GM11168 (cell line): ENCODE data around the gene RPTOR.
"Not testable (repeated sequence)": the region's sequence is repeated elsewhere in the genome, so short reads cannot be mapped to it uniquely, and the experiment has no call there.

Experiments used
- in situ Hi-C: fragments of 300-500 bp; cut with MboI; formaldehyde crosslinking; loops from one replicate; pipeline ENCODE4 v1.12.0; 2022; ENCODE audit warnings: low sequenced_read_pairs; ENCODE audit not compliant: unreplicated experiment

Gene RPTOR

DNA sequence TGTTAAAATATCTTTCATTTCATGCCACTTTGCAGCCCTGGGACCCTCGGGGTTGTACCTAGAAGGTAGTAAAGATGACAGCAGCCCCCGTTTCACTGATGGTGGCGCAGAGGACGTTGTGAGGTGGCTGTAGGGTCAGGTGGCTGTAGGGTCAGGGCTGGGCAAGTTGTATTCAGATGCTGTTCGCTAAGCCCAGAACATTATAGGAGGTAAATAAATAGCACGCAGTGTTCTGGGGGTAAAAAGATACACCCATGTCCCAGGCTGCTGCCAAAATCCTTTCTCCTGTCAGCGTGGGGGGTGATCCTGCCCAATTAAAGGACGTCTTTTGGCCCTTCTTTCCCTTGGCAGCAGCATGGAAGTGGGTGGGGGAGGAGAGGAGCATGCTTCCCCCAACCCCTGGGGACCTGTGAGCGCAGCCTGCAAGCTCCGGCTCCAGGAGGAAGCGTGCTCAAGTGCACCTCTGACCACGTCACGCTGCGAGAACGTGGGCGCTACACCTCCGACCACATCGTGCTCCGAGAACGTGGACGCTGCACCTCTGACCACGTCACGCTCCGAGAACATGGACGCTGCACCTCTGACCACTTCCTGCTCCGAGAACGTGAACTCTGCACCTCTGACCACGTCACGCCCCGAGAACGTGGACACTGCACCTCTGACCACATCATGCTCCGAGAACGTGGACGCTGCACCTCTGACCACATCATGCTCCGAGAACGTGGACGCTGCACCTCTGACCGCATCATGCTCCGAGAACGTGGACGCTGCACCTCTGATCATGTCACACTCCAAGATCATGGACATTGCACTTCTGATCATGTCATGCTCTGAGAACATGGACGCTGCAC is 182.1 kb downstream of the RPTOR start:
- in situ Hi-C loops: no loop called here

DNA sequence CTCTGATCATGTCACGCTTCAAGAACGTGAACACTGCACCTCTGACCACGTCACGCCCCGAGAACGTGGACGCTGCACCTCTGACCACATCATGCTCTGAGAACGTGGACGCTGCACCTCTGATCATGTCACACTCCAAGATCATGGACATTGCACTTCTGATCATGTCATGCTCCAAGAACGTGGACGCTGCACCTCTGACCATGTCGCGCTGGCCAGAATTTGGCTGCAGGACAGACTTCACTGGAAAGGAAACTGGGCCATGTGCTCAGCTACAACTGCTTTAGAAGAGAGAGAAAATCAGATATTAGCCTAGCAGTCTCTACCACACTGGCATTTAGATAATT is 182.7 kb downstream of the RPTOR start:
- in situ Hi-C loops: no loop called here

DNA sequence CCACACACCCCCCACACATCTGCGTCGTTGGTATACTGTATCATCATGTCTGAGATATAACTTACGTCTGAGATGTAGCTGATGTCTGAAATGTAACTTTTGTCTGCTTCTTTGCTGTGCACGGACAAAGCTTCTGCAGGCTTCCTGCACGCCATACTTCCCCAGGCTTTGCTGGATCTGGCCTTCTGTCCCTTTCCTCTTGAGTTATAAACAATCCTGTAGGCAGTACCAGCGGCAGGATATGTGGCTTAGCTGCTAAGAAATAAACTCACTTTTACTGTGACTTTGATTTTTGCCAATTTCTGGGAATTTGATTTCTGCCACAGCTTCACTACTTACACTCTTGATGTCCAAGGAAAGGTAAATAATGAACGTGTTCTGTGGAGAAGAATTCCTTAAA is 184.4 kb downstream of the RPTOR start:
- in situ Hi-C loops: no loop called here

DNA sequence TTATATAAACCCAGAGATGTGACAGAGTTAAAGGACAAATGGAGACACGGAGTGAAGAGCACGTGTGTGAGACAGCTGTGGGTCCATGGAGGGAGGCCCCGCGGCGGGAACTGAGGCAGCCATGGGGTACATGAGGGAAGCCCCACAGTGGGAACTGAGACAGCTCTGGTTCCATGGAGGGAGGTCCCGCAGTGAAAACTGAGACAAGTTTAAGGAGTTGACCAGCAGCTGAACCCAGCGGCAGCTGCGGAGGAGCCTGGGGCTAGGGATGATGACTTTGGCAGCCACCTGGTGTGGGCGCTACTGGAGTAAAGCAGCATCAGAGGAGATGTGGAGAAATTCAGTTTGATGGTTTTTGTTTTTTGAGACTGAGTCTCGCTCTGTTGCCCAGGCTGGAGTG is 185.1 kb downstream of the RPTOR start:
- in situ Hi-C loops: no loop called here

DNA sequence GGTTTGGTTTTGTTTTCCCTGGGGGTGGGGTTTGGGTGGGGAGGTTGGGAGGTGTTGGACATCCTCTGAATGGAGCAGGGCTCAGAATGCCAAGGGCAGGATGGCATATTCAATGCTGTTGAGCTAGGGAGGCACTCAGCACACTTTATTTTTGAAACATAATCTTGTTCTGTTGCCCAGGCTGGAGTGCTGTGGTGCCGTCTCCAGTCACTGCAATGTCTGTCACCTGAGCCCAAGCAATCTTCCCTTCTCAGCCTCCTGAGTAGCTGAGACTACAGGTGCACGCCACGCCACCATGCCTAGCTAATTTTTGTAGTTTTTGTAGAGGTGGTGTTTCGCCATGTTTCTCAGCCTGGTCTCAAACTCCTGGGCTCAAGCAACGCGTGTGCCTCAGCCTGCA is 186.1 kb downstream of the RPTOR start:
- in situ Hi-C loops: no loop called here

DNA sequence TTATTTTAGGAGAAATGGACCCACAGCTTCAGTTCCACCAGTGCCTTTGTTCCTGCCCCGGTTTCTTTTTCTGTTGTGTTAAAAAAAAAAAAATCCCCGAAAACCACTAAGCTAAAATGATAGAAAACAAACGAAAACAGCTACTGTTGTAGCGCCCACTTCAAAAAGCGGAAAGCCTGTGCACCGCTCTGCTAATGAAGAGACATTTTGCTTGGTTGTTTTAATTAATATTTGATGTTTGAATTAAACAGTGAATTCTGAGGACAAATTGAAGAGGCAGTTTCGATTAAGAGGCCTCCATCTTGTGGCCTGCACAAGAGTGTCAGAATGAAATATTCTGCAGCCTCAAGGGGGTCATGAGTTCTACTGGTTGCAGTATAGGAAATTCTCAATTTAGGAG is 186.7 kb downstream of the RPTOR start:
- in situ Hi-C loops: no loop called here

DNA sequence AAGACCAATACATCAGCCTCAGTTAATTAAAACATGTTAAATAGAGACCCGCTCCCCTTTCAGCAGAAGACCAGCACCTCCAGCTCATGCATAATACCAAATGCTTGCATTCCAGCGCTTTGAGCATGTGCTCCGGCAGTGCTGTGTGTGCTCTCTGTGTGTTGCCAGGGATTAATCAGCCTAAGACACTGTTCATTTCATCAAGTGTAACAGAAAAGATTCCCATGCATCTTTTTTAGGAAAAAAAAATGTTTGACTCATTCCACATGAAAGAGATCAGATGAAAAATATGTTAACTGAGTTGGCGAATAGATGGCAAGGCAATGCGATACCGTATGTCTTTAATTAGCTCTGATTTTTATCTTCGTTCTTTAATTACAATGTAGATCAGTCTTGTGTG is 187.6 kb downstream of the RPTOR start:
- in situ Hi-C loops: no loop called here

DNA sequence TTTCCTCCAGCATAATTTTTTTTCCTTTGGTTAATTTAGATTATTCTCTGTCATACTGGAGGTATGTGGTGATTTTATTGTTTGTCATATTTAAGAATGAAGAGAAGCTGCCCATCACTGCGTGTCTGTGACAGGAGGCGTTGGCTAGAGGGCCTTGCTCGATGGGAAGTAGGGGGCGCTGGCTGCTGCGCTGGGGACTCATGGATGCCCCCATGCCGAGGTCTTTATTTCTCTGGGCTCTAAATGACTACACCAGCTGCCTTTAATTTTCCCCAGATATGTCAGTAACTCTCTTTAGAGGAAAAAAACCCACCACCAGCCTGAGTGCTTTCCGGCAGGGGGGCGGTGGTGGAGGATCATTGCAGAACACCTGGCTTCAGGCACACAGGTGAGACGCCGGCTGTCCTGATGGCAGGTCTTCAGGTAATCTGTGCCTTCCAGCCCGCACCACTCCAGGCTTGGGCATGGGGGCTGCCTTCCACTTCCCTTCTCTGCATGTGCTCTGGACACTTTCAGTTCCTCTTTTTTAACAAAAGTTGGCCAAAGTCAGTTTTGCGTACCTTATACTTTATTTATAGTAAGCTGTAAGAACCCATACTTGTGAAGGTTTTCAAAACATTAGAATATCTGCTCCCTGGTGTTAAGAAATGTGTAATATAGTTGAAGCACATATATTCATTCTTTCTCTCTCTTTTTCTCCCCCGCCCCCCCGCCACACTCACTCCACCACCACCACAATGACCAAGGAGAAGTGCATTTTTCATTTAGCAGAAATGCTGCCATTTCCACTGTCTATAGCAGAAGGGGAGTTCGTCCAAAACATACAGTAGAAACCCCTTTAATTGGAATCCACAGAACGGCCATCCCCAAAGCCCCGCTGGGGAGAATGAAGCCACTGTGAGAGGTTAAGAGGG is 192.7 kb downstream of the RPTOR start:
- in situ Hi-C loops: no loop called here

DNA sequence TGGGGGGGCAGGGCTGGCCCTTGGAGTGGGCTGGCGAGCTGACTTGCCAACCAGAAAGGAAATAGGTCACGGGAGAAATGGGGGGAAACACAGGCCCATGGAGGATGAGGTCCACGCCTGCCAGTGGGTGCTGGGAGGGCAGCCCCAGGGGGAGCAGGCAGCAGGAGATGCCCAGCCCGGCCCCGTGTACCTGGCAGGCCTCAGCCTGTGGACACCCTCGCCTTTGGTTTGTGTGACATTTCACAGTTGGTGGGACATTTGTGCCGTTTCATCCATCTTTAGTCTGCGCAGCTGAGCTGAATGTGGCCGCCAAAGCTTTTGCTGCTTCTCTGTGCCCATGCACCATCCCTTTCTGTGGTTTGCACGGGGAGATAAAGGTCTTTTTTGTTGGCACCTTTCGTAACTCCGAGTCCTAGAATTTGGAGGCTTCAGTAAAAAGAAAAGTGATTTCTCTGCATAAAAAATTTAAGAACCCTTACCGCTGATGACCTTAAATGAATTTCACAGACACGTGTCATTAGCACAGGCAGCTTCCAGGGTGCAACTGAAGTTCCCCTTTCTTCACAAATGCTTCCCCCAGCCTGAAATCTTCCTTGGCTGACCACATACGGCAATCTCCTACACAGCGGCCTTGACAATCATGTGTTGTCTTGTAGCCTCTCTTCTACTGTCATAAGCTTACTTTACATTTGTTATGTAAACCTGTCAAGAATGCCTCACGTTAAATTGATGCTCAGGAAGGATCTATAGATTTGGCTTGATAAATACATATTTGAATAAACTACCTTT is 193.6 kb downstream of the RPTOR start:
- in situ Hi-C loops: no loop called here

DNA sequence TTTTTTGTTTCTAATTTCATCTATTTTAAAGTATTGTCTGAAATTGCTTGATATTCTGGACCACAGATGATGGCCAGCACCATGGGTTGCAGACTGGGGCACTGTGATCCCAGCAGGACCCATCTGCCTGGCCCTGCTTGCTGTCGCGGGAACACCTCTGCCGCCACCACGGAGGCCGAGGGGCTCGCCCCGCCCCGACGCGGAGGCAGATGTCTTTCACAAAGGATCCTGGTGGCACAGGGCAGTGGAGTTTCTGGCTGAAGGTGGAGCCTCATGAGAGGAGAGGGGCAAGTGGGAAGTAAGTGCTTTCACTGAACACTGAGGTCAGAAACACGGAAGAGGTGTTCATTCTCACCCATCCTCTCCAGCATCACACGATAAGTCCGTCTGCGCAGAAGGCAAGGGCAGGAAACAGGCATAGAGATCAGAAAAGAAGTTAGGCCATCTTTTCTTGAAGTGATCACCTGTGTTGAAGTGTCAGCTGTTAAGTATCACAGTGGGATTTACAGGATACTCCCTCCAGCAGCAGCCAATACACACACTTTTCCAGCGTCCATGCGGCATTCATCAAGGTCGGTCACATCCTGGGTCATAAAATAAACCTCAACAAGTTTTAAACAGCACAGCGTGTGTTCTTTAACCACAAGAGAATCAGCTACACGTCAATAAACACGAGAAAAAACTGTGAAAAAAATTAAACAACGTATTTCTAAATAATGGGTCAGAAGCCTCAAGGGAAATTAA is 194.5 kb downstream of the RPTOR start:
- in situ Hi-C loops: no loop called here

DNA sequence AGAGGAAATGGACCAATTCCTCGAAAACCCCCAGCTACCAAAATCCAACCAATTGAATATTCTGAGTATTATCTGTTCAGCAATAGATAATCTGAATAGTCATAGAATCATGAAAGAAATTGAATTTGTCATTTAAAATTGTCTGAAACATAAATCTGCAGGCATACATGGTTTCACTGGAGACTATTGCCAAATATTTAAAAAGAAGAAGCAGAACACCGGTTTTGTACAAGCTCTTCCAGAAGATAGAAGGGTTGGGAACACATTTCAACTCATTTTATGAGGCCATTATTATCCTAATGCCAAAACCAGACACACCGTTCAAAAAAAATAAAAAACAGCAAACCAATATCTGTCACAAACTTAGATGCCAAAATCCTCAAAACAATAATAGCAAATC is 195.5 kb downstream of the RPTOR start:
- in situ Hi-C loops: no loop called here

DNA sequence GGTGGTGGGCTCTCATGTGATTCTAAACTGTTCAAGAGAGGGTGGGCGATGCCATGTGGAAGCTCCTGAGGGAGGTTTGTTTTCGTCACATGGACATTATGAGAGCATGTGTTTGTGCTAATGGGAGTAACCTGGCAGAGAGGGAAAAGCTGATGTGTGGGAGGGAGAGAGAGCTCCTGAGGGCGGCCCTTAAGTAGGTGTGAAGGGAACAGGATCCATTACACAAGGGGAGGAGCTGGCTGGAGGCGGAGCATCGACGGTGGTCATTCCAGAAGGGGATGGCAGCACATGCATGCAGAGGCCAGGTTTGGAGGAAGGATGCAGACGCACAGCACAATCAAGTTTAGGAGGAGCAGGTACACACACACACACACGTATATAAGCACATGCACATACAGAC is 197.5 kb downstream of the RPTOR start:
- in situ Hi-C loops: no loop called here

DNA sequence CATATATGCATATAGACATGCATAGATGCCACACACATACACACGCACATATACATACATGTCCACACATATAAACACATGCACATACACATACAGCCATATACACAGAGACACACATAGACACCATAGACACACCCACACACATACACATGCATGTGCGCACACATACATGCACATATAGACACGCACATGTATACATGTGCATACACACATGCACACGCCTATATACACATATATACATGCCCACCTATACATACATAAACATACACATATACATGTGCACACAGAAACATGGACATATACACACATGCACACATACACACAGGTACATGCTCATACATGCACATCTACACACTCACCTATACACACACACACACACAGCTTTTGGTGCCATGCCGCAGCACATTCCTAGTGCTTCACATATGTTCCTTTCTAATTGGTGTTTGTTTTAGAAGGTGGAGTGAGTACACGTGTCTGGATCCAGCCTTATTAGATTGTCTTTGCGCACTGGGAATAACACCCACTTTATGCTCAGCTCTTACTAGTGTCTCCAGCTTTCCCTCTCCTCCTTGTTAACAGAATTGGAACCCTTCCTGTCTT is 198.0 kb downstream of the RPTOR start:
- in situ Hi-C loops: no loop called here

DNA sequence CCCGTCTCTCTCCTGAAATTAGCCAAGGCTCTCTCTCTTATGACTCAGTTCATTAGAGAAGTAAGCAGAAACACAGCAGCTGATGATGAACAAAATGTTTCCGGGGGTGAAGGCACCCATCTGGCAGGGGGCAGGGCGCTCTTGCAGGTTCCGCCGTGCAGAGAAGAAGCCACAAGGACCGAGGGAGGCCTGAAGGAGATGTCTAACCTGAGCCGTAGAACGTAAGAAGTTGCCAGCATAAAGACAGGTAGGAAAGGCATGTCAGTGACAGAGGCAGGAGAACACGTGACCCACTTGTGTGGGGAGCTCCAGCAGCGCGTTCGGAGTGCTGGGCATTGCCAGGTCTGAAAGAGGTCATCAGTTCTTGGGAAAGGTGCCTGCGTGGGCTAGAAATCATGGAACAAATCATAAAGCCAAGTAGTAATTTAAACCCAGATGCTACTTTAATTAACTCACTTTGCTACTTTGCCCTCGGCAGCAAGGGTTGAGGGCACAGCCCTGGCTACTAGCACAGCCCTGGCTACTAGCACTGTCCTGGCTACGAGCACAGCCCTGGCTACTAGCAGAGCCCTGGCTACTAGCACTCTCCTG is 198.6 kb downstream of the RPTOR start:
- in situ Hi-C loops: no loop called here

DNA sequence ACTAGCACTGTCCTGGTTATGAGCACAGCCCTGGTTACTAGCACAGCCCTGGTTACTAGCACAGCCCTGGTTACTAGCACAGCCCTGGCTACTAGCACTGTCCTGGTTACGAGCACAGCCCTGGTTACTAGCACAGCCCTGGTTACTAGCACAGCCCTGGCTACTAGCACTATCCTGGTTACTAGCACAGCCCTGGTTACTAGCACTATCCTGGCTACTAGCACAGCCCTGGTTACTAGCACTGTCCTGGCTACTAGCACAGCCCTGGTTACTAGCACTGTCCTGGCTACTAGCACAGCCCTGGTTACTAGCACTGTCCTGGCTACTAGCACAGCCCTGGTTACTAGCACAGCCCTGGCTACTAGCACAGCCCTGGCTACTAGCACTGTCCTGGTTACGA is 199.3 kb downstream of the RPTOR start:
- in situ Hi-C loops: not testable (repeated sequence)

DNA sequence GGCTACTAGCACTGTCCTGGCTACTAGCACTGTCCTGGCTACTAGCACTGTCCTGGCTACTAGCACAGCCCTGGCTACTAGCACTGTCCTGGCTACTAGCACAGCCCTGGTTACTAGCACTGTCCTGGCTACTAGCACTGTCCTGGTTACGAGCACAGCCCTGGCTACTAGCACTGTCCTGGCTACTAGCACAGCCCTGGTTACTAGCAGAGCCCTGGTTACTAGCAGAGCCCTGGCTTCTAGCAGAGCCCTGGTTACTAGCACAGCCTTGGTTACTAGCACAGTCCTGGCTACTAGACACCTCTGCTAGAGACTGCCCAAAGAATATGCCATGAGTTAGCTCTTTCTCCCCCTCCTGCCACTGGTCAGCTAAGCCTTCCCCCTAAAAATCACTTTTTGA is 200.1 kb downstream of the RPTOR start:
- in situ Hi-C loops: not testable (repeated sequence)

DNA sequence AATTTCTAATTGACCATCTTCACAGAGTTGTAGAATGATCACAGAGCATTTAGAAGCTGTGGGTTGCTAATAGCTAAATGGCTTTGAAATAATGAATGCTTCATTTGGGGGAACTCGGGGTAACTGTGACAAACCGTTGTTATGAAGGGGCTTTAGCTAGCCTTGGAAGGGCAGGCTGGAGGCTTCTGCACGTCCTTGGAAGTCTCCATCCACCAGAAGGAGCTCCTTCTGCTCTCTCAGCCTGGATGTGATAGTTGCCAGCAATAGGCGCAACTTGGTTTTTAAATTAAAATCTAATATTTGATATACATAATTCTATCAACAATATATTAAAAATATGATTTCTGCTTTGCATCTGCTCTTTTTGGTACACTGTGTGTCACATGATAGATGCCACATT is 200.5 kb downstream of the RPTOR start:
- in situ Hi-C loops: no loop called here

DNA sequence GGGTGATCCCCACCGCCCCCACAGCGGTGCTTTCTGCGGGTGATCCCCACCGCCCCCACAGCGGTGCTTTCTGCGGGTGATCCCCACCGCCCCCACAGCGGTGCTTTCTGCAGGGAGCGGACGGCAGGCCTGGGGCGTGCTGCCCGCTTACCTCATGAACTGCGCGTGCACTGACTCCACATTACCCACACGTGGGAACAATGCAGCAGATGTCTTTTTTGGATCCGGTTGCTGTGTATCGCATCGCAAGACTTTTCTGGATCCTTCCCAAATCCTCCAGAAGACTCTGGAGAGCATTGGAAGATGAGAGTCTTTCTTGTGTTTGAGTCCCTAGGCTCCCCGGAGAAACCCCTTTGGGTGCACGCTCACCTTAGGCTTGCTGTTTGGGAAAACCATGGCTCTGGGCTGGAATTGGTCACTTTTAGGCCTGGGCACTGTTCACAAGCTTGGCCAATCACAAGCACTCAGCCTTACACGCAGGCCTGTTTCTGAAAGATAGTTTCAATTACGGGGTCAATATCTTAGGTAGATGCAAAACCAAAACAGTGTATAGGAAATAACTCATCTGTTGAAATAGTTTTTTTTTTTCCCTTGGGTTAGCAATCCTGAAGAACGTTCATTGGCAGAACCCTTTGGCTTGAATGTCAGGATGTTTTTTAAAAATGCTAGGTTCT is 201.8 kb downstream of the RPTOR start:
- in situ Hi-C loops: no loop called here

DNA sequence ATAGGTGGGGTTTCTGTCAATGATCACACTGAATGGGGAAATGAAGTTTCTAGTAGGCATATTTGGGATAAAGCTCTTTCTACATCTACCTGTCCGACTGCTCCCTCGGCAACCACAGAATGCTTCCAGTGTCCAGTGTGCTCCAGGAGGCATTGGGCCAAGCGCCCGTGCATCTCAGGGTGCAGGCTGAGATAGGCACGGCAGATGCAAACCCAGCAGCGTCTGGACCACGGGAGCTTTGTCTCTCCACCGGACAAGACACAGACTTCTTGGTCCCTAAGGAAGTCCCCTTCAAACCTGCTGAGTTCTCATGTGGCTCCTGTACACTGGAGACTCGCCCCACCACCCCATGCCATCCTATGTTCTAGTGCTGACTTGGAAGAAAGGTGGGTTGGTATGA is 202.8 kb downstream of the RPTOR start:
- in situ Hi-C loops: no loop called here
